HAP-1 (cell line): Measurements from ENCODE around the gene CTNNB1.

ENCODE experiments used
- DNase-seq, 2 experiments: peaks; one replicate each; pipeline ENCODE4 v3.0.0-alpha.2; 2016 to 2020; ENCODE audit warnings: low spot score in 2 of 2
- H3K27me3 ChIP-seq: fragments of 250-450 bp; sonication (Bioruptor Pico); 2 replicates; pipeline ENCODE4 v1.5.1; 2020; ENCODE audit warnings: low read depth, mild to moderate bottlenecking, moderate library complexity
- H3K36me3 ChIP-seq: fragments of 250-450 bp; sonication (Bioruptor Pico); replicated peaks from 2 replicates; pipeline ENCODE4 v1.5.1; 2020; ENCODE audit warnings: mild to moderate bottlenecking
- H3K4me1 ChIP-seq: fragments of 250-450 bp; sonication (Bioruptor Pico); 2 replicates; pipeline ENCODE4 v1.5.1; 2020; ENCODE audit warnings: mild to moderate bottlenecking
- H3K4me3 ChIP-seq: fragments of 250-450 bp; sonication (Bioruptor Pico); 2 replicates; pipeline ENCODE4 v1.5.1; 2020; ENCODE audit warnings: mild to moderate bottlenecking, moderate library complexity
- H3K9me3 ChIP-seq: fragments of 250-450 bp; sonication (Bioruptor Pico); 2 replicates; pipeline ENCODE4 v1.5.1; 2020; ENCODE audit warnings: mild to moderate bottlenecking, moderate library complexity
- in situ Hi-C: fragments of 300-500 bp; cut with MboI; formaldehyde crosslinking; loops from 3 replicates; pipeline ENCODE4 v1.14.3; 2020; ENCODE audit warnings: low sequenced_read_pairs, inconsistent platforms, mixed read lengths

The CTNNB1 gene

DNA sequence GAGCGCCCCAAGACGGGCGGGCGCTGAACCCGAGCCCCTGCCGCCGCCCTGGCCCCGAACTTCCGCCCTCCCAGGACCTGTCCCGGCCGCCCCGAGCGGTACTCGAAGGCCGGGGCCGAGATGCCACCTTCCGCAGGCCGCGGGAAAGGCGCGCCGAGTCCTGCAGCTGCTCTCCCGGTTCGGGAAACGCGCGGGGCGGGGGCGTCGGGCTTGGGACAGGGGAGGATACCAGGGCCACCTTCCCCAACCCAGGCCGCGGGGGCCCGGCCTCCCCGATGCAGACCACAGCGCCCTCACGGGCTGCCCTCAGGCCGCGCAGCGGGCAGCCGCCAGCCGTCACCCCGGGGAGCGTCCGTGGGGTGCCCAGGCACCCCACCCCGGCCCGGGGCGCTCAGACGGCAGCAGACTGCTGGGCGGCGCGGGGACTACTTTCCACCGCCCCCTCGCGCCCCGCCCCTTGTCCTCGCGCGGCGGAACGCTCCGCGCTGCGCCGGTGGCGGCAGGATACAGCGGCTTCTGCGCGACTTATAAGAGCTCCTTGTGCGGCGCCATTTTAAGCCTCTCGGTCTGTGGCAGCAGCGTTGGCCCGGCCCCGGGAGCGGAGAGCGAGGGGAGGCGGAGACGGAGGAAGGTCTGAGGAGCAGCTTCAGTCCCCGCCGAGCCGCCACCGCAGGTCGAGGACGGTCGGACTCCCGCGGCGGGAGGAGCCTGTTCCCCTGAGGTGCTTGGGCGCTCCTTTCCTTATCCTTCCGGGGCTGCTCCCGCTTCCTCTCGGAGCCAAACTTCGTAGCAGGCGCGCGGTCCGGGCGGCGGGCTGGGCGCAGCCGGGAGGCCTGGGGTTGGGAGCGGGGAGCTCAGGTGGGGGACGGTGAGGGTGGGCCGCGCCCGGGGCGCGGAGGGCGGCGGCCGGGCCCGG is at the start of gene CTNNB1:
CTNNB1 (plus strand) TSS at position 556 of the 916 bp plus-strand sequence. CDS start 24,564 bp downstream, outside the sequence.
- H3K27me3 ChIP-seq: no peaks in the 10 kb centered on the region; the same call in 1 of the 2 replicates
- H3K9me3 ChIP-seq: no peaks in the 10 kb centered on the region
- peaks cover 13% of the 10 kb centered on the region for H3K4me1 ChIP-seq
- no peaks in the 10 kb centered on the region for H3K36me3 ChIP-seq
- DNase-seq: peak; percentile 62 to 92
- in situ Hi-C loops: no loop called here
- peak within 1 kb of the TSS; percentile 92 for H3K4me3 ChIP-seq

DNA sequence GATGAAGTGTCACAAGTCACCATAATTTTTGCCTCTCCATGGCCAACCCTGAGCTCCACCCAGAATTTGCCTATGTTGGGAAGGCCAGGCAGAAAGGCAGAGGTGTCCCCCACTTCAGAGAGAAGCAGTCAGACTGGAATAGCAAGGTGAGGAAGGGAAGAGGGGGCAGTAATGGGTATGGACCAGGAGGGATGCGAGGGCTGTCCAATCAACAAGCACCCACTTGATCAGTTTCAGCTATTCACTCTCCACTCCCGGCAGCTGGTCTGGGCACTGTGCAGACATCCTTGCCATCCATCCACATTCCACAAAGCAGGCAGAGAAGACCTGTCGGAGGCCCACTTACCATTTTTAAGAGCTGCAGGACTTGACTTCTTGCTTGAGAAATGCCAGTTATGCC is 43.5 kb upstream of the CTNNB1 start:
- H3K4me3 ChIP-seq: no peak overlapping the region
- in situ Hi-C loops: no loop called here
- H3K27me3 ChIP-seq: no peaks in the 10 kb centered on the region
- no peaks in the 10 kb centered on the region for H3K9me3 ChIP-seq
- H3K4me1 ChIP-seq: no peaks in the 10 kb centered on the region
- DNase-seq: no peak
- H3K36me3 ChIP-seq: no peaks in the 10 kb centered on the region

GRCh38 chr3:41158947-41159346 is 40.4 kb upstream of the CTNNB1 start:
- no peak for DNase-seq
- no peaks in the 10 kb centered on the region for H3K27me3 ChIP-seq
- H3K9me3 ChIP-seq: no peaks in the 10 kb centered on the region
- in situ Hi-C loops: no loop called here
- no peaks in the 10 kb centered on the region for H3K36me3 ChIP-seq
- H3K4me3 ChIP-seq: no peak overlapping the region
- H3K4me1 ChIP-seq: no peaks in the 10 kb centered on the region

DNA sequence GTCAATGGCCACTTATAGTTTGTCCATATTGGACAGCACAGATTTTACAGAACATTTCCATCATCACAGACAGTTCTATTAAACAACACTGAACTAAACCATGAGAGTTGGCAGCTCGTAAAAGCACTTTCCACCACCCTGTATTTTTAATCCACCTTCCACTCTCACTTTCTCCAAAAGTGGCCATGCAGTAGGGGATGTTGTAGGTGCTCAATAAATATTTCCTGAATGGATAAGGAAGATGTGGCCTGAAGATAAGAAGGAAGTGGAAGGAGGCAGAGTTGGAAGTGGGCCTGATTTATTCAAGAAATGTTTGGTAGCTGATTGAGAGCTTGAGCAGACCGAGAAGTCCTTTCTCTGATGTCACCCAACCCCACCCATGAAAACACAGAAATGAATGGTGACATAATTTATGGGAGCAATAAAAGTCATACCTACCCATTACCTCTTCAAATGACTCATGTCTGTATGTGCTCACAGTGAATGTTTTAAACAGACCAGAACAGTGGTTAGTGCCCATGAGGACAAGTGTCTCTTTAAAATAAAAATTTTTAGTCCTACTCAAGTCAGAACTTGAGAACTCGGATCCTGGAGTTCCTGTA is 39.6 kb upstream of the CTNNB1 start:
- no peak for DNase-seq

DNA sequence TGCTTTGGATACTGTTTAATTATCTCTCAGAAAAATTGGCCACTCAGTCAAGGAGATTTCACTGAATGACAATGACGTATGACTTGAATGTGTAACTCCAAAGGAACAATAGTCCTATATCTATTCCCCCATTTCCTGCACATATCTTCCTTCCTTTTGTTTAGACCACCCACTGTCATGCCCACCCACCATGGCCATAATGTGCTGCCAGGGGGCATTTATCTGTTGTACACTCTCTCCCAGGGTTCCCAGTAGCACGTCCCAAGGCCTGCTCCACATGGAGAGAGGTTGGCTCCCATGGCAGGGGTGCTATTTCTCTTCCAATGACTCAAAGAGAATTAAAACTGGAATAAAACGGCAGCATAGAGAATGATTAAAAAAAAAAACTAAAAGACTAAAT is 36.8 kb upstream of the CTNNB1 start:
- Histone ChIP-seq H3K4me3 (no peak overlapping the region), H3K9me3 (no peaks in the 10 kb centered on the region), H3K4me1 (no peaks in the 10 kb centered on the region), H3K36me3 (no peaks in the 10 kb centered on the region), H3K27me3 (no peaks in the 10 kb centered on the region)
- in situ Hi-C loops: no loop called here
- DNase-seq: no peak

More for the DNA sequence above, 39.6 kb upstream of the CTNNB1 start:
- H3K36me3 ChIP-seq: no peaks in the 10 kb centered on the region
- in situ Hi-C loops: no loop called here
- no peaks in the 10 kb centered on the region for H3K27me3 ChIP-seq
- no peaks in the 10 kb centered on the region for H3K4me1 ChIP-seq
- no peaks in the 10 kb centered on the region for H3K9me3 ChIP-seq
- H3K4me3 ChIP-seq: no peak overlapping the region

DNA sequence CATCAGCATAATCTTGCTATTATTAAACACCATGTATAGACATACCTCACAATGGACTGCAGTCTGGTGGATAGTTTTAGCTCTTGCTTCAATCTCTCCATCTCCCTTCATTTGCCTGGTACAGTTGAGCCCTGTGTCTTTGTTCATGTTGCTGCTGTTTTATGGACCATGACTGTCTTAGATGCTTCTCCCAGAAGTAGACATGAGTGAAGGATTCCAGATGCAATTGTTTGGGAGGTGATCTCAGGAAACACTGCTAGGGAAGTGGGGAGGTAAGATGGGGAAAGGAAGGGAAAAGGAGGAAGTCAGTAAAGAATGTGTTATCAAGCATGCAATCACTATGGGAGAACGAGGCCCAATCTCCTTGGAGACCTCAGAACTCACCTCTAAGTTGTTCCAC is 36.3 kb upstream of the CTNNB1 start:
- Histone ChIP-seq H3K27me3 (no peaks in the 10 kb centered on the region), H3K36me3 (no peaks in the 10 kb centered on the region), H3K4me1 (no peaks in the 10 kb centered on the region), H3K4me3 (no peak overlapping the region), H3K9me3 (no peaks in the 10 kb centered on the region)
- DNase-seq: no peak
- in situ Hi-C loops: no loop called here

- DNase-seq: no peak
- no peaks in the 10 kb centered on the region for H3K4me1 ChIP-seq
- H3K4me3 ChIP-seq: no peak overlapping the region
- no peaks in the 10 kb centered on the region for H3K27me3 ChIP-seq
- H3K9me3 ChIP-seq: no peaks in the 10 kb centered on the region
- no peaks in the 10 kb centered on the region for H3K36me3 ChIP-seq
- in situ Hi-C loops: no loop called here
These were observed 35.9 kb upstream of the CTNNB1 start for GRCh38 chr3:41163421-41163820.

DNA sequence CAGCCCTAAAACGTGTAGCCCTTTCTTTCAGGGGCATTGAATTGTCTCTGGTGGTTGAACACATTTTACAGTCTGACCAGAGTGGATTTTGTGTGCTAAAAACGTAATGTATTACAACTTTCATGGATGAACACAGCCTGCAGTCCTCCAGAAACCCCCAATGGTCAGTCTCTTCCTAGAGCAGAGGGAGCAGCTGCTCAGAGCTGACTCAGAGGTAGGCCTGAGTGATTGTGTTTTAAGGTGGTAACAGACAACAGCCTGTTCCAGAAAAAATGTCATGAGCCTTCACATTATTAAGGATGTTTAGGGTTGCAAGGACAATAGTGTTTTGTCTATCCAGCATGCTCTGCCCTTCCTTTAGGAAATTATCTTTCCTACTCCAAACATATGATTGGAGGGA is 34.5 kb upstream of the CTNNB1 start:
- Histone ChIP-seq H3K36me3 (no peaks in the 10 kb centered on the region), H3K4me1 (no peaks in the 10 kb centered on the region), H3K27me3 (no peaks in the 10 kb centered on the region), H3K4me3 (no peak overlapping the region), H3K9me3 (no peaks in the 10 kb centered on the region)
- no peak for DNase-seq
- in situ Hi-C loops: no loop called here

- Histone ChIP-seq H3K4me3 (no peak overlapping the region), H3K27me3 (no peaks in the 10 kb centered on the region), H3K9me3 (no peaks in the 10 kb centered on the region), H3K4me1 (no peaks in the 10 kb centered on the region), H3K36me3 (no peaks in the 10 kb centered on the region)
- DNase-seq: no peak
- in situ Hi-C loops: no loop called here
These were observed 31.4 kb upstream of the CTNNB1 start for GRCh38 chr3:41167722-41168497.

GRCh38 chr3:41169023-41169422 is 30.3 kb upstream of the CTNNB1 start:
- Histone ChIP-seq H3K36me3 (no peaks in the 10 kb centered on the region), H3K9me3 (no peaks in the 10 kb centered on the region), H3K4me3 (no peak overlapping the region), H3K27me3 (no peaks in the 10 kb centered on the region), H3K4me1 (no peaks in the 10 kb centered on the region)
- in situ Hi-C loops: no loop called here
- no peak for DNase-seq

- no peaks in the 10 kb centered on the region for H3K9me3 ChIP-seq
- no peaks in the 10 kb centered on the region for H3K4me1 ChIP-seq
- H3K36me3 ChIP-seq: no peaks in the 10 kb centered on the region
- H3K4me3 ChIP-seq: no peak overlapping the region
- in situ Hi-C loops: no loop called here
- no peaks in the 10 kb centered on the region for H3K27me3 ChIP-seq
- DNase-seq: no peak
These were observed 25.1 kb upstream of the CTNNB1 start for GRCh38 chr3:41173926-41174885.

- no peaks in the 10 kb centered on the region for H3K9me3 ChIP-seq
- H3K4me3 ChIP-seq: no peak overlapping the region
- H3K27me3 ChIP-seq: 0 out of 2 replicates have a peak, but pooled peaks cover 4% of the 10 kb centered on the region
- no peaks in the 10 kb centered on the region for H3K4me1 ChIP-seq
- no peaks in the 10 kb centered on the region for H3K36me3 ChIP-seq
- in situ Hi-C loops: no loop called here
- no peak for DNase-seq
These were observed 23.9 kb upstream of the CTNNB1 start for GRCh38 chr3:41175365-41175764.

- Histone ChIP-seq H3K36me3 (no peaks in the 10 kb centered on the region), H3K27me3 (0 out of 2 replicates have a peak, but pooled peaks cover 4% of the 10 kb centered on the region), H3K4me3 (no peak overlapping the region), H3K9me3 (no peaks in the 10 kb centered on the region), H3K4me1 (no peaks in the 10 kb centered on the region)
- in situ Hi-C loops: no loop called here
- no peak for DNase-seq
These were observed 22.7 kb upstream of the CTNNB1 start for GRCh38 chr3:41176596-41176995.
